BJ (cell line): ENCODE data around the gene MAML3. TPM values are rescaled to one million over a fixed set of nuclear protein-coding genes. Genes with fewer than 3 reads are reported as not detected.

Source experiments
- CTCF ChIA-PET: fragments of 350-600 bp; formaldehyde crosslinking; extraction: SDS; loops from one replicate; lab custom pipeline; 2021; ENCODE audit warnings: antibody characterized with exemption, inconsistent platforms; lab: Yijun Ruan, JAX
- POLR2A ChIA-PET: fragments of 300-600 bp; sonication (Branson Sonifier 250); formaldehyde crosslinking; extraction: SDS; loops from one replicate; lab custom pipeline; 2021; ENCODE audit warnings: antibody characterized with exemption; lab: Charles Lee
- DNase-seq: peaks from one replicate; pipeline ENCODE4 v3.0.0-alpha.2; 2011; ENCODE audit warnings: low read depth
- H3K27me3 ChIP-seq: 2 replicates; pipeline ENCODE4 v1.6.0; 2011; ENCODE audit warnings: low read length; ENCODE audit not compliant: control insufficient read depth, insufficient read depth
- H3K36me3 ChIP-seq: 2 replicates; pipeline ENCODE4 v1.5.1; 2011; ENCODE audit warnings: low read length; ENCODE audit not compliant: control insufficient read depth, insufficient read depth
- H3K4me3 ChIP-seq: 2 replicates; pipeline ENCODE4 v1.5.1; 2011; ENCODE audit warnings: low read depth, mild to moderate bottlenecking, control low read depth, low read length
- CTCF ChIP-seq: IDR thresholded peaks from 2 replicates; pipeline ENCODE4 v1.5.1; 2011; ENCODE audit warnings: low read depth, mild to moderate bottlenecking, control low read depth, inconsistent platforms, low read length, moderate library complexity; ENCODE audit not compliant: insufficient read depth
- polyA plus RNA-seq: library from polyadenylated mRNA; depleted of rRNA; stranded (reverse); fragments of >200 nt; gene quantifications from 2 replicates; pipeline ENCODE4 v1.2.3, GENCODE V29; 2011

The MAML3 gene
- polyA plus RNA-seq, 1 experiment: 1.6 TPM

- CTCF ChIA-PET: interaction anchor here (0.9 to 1.5 kb wide), 2 partner anchors 11 to 24 kb away, joined by 3 read pairs; no protein-coding TSS in a partner anchor
- no peaks in the 10 kb centered on the region for H3K36me3 ChIP-seq
- no peak for DNase-seq
- POLR2A ChIA-PET: no interaction called here
- no peak for TF ChIP-seq CTCF
- H3K27me3 ChIP-seq: peaks cover 6% of the 10 kb centered on the region; the same call in 1 of the 2 replicates
- H3K4me3 ChIP-seq: no peak overlapping the region
These were observed 33.3 kb upstream of the MAML3 start for GRCh38 chr4:140187316-140187695.

DNA sequence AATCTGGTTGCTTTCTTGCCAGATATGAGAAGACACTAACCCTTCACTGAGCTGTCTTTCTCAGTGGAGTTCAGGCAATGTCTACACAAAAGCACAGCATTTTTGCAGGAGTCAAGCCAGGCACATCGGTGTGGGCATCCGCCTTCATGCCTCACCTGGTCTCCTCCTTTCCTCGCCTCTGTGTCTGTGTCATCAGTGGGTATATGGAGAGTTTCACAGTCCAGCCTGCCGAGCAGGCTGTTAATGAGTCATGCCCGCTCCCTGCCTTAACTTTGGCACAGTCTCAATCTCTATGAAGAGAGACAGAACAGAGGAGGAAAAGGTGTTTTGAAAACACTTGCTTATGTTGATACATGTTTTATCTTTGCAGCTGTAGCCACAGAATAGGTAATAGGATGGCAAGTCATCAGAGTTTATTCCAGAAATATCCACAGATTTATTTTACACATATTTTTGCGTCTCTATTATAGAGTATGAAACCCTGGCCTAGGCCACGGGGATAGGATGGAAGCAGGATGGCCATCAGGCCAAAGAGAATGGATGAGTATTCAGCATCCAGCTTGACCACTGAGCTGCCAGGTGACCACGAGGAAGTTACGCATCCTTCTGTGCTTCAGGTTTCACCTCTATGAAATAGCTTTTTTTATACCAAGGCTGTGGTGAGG is 32.8 kb upstream of the MAML3 start:
- TF ChIP-seq CTCF: no peak
- POLR2A ChIA-PET: interaction anchor here (0.6 kb wide), 1 partner anchor 96 kb away, joined by 3 read pairs; no protein-coding TSS in a partner anchor

GRCh38 chr4:140186082-140186438 is 32.1 kb upstream of the MAML3 start:
- ChIA-PET POLR2A (interaction anchor here (0.6 kb wide), 1 partner anchor 95 kb away, joined by 3 read pairs; no protein-coding TSS in a partner anchor), CTCF (interaction anchor here (1.3 kb wide), 1 partner anchor 42 kb away, joined by 6 read pairs; no protein-coding TSS in a partner anchor)
- no peak for TF ChIP-seq CTCF
- no peak overlapping the region for H3K4me3 ChIP-seq
- H3K27me3 ChIP-seq: peaks cover 6% of the 10 kb centered on the region; the same call in 1 of the 2 replicates
- DNase-seq: no peak
- H3K36me3 ChIP-seq: no peaks in the 10 kb centered on the region

More for the DNA sequence above, 32.8 kb upstream of the MAML3 start:
- H3K4me3 ChIP-seq: no peak overlapping the region
- no peak for DNase-seq
- CTCF ChIA-PET: interaction anchor here (0.9 to 1.5 kb wide), 3 partner anchors 12 to 41 kb away, joined by 3 to 6 read pairs (median 3); no protein-coding TSS in a partner anchor
- peaks cover 6% of the 10 kb centered on the region; the same call in 1 of the 2 replicates for H3K27me3 ChIP-seq
- no peaks in the 10 kb centered on the region for H3K36me3 ChIP-seq

DNA sequence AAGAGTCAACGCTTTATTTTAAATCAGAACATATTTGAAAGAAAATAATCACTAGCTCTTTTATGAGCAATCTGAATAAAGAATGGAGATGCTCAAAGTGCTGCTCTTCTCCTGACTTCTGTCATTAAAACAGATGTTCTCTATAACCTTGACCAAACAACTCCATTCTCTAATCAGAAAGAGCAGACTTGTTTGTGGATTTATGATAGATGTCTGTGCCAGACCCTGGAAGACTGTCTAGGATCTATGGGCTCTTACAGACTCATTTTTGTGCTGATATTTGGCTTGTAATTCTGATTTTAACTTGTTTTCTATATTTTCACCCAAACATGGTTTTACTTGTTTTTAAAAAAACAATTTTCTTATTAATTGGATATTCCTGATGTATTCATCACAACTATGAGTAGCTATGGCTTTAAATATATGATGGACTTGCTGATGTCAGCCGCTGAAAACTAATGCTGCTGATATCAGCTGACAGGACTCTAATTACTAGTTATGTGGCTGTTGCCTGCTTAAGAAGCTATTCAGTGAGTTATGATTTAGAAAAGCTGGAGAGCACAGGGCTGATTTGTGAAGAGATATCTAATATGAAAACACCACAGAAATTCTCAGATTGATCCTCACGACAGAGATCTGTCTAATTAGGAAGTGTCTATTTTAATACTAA is 31.6 kb upstream of the MAML3 start:
- CTCF ChIA-PET: interaction anchor here (1.2 to 1.3 kb wide), 2 partner anchors 43 to 62 kb away, joined by 3 to 6 read pairs; no protein-coding TSS in a partner anchor

More for the DNA sequence above, 31.6 kb upstream of the MAML3 start:
- H3K27me3 ChIP-seq: peaks cover 6% of the 10 kb centered on the region; the same call in 1 of the 2 replicates
- H3K36me3 ChIP-seq: no peaks in the 10 kb centered on the region
- TF ChIP-seq CTCF: no peak
- H3K4me3 ChIP-seq: no peak overlapping the region
- DNase-seq: no peak
- POLR2A ChIA-PET: no interaction called here
